Neural cell (in vitro differentiated cells): ENCODE measurements around the gene SMIM10L2A. TPM values are rescaled to one million over a fixed set of nuclear protein-coding genes. Genes with fewer than 3 reads are reported as not detected.
"Not testable (repeated sequence)": the region's sequence is repeated elsewhere in the genome, so short reads cannot be mapped to it uniquely, and the experiment has no call there.

Experiments used
- H2AFZ ChIP-seq: fragments of 200-600, 300-800 bp; sonication (generic), shearing (Covaris generic); 2 replicates; pipeline ENCODE4 v1.6.0; 2014; ENCODE audit warnings: low read depth, mild to moderate bottlenecking, antibody characterized with exemption, low read length, moderate library complexity
- H3F3A ChIP-seq: fragments of 200-600 bp; shearing (Covaris generic); 2 replicates; pipeline ENCODE4 v1.6.1; 2016; ENCODE audit warnings: mild to moderate bottlenecking, moderate library complexity, mixed read lengths, antibody characterized with exemption, low read length; ENCODE audit not compliant: insufficient read depth, poor library complexity, severe bottlenecking
- H3K27ac ChIP-seq: fragments of 200-600, 300-800 bp; sonication (generic), shearing (Covaris generic); 2 replicates; pipeline ENCODE4 v1.5.1; 2014; ENCODE audit warnings: mild to moderate bottlenecking, low read length, moderate library complexity
- H3K27me3 ChIP-seq: fragments of 300-800, 200-600 bp; sonication (generic), shearing (Covaris generic); 2 replicates; pipeline ENCODE4 v1.6.0; 2014; ENCODE audit warnings: mild to moderate bottlenecking, low read depth, low read length, moderate library complexity; ENCODE audit not compliant: insufficient read depth
- H3K36me3 ChIP-seq: fragments of 300-800, 200-600 bp; sonication (generic), shearing (Covaris generic); 2 replicates; pipeline ENCODE4 v1.5.1; 2014; ENCODE audit warnings: mild to moderate bottlenecking, antibody characterized with exemption, low read length, moderate library complexity; ENCODE audit not compliant: insufficient read depth
- H3K4me2 ChIP-seq: fragments of 300-800, 200-600 bp; sonication (generic), shearing (Covaris generic); 2 replicates; pipeline ENCODE4 v1.6.0; 2014; ENCODE audit warnings: mild to moderate bottlenecking, low read length
- H3K4me3 ChIP-seq: fragments of 300-800, 200-600 bp; sonication (generic), shearing (Covaris generic); 2 replicates; pipeline ENCODE4 v1.5.1; 2014; ENCODE audit warnings: mild to moderate bottlenecking, low read length, moderate library complexity
- H3K79me2 ChIP-seq: fragments of 200-600 bp; shearing (Covaris generic); replicated peaks from 2 replicates; pipeline ENCODE4 v1.6.0; 2014; ENCODE audit warnings: mild to moderate bottlenecking, low read length, moderate library complexity; ENCODE audit not compliant: insufficient read depth
- H3K9ac ChIP-seq: fragments of 300-800, 200-600 bp; sonication (generic), shearing (Covaris generic); 2 replicates; pipeline ENCODE4 v1.6.1; 2016; ENCODE audit warnings: mild to moderate bottlenecking, low read length, mixed read lengths
- H3K9me2 ChIP-seq: fragments of 200-600 bp; shearing (Covaris generic); 2 replicates; pipeline ENCODE4 v1.6.1; 2016; ENCODE audit warnings: mild to moderate bottlenecking, low read length, mixed read lengths; ENCODE audit not compliant: insufficient read depth
- H3K9me3 ChIP-seq: fragments of 200-600, 300-800 bp; sonication (generic), shearing (Covaris generic); 2 replicates; pipeline ENCODE4 v1.6.1; 2016; ENCODE audit warnings: mild to moderate bottlenecking, mixed run types, low read length, moderate library complexity, mixed read lengths
- H4K20me1 ChIP-seq: fragments of 200-600 bp; shearing (Covaris generic); 2 replicates; pipeline ENCODE4 v1.6.1; 2016; ENCODE audit warnings: mild to moderate bottlenecking, mixed run types; ENCODE audit not compliant: insufficient read depth
- EP300 ChIP-seq: fragments of 450-650 bp; conservative IDR thresholded peaks from 2 replicates; pipeline ENCODE4 v1.6.1; 2014; ENCODE audit warnings: antibody characterized with exemption, mild to moderate bottlenecking, moderate library complexity; ENCODE audit not compliant: poor library complexity, severe bottlenecking
- EZH2 ChIP-seq: fragments of 200-600, 300-800 bp; shearing (Covaris generic), sonication (generic); IDR thresholded peaks from 2 replicates; pipeline ENCODE4 v1.6.1; 2014; ENCODE audit warnings: antibody characterized with exemption, low read length, borderline replicate concordance, mild to moderate bottlenecking; ENCODE audit not compliant: insufficient read depth, poor library complexity, severe bottlenecking
- MXI1 ChIP-seq: fragments of 450-650 bp; conservative IDR thresholded peaks from 2 replicates; pipeline ENCODE4 v1.6.1; 2014; ENCODE audit warnings: antibody characterized with exemption, mild to moderate bottlenecking; ENCODE audit not compliant: poor library complexity, severe bottlenecking
- POLR2AphosphoS5 ChIP-seq: IDR thresholded peaks from 2 replicates; pipeline ENCODE4 v1.6.1; 2012
- RAD21 ChIP-seq: fragments of 450-650 bp; conservative IDR thresholded peaks from 2 replicates; pipeline ENCODE4 v1.6.1; 2014; ENCODE audit warnings: antibody characterized with exemption, mild to moderate bottlenecking, moderate library complexity
- SMC3 ChIP-seq: fragments of 450-650 bp; conservative IDR thresholded peaks from 2 replicates; pipeline ENCODE4 v1.6.1; 2014; ENCODE audit warnings: antibody characterized with exemption, mild to moderate bottlenecking, moderate library complexity; ENCODE audit not compliant: poor library complexity
- TAF1 ChIP-seq: IDR thresholded peaks from 2 replicates; pipeline ENCODE4 v1.6.1; 2012; ENCODE audit warnings: low read depth
- polyA plus RNA-seq: library from polyadenylated mRNA; depleted of rRNA; stranded (reverse); fragments of >200 nt; gene quantifications from 2 replicates; pipeline ENCODE4 v1.2.3, GENCODE V29; 2014
- TF ChIP-seq, protein P1 (sequence below): fragments of 450-650 bp; IDR thresholded peaks from 2 replicates; pipeline ENCODE4 v1.5.1; 2014; ENCODE audit warnings: antibody characterized with exemption, mild to moderate bottlenecking, moderate library complexity; ENCODE audit not compliant: poor library complexity, severe bottlenecking
- TF ChIP-seq, protein P2 (sequence below): IDR thresholded peaks from 2 replicates; pipeline ENCODE4 v1.6.1; 2012; ENCODE audit warnings: borderline replicate concordance

The SMIM10L2A gene
- polyA plus RNA-seq, 1 donor from 2014 or later, result 5.4 TPM

DNA sequence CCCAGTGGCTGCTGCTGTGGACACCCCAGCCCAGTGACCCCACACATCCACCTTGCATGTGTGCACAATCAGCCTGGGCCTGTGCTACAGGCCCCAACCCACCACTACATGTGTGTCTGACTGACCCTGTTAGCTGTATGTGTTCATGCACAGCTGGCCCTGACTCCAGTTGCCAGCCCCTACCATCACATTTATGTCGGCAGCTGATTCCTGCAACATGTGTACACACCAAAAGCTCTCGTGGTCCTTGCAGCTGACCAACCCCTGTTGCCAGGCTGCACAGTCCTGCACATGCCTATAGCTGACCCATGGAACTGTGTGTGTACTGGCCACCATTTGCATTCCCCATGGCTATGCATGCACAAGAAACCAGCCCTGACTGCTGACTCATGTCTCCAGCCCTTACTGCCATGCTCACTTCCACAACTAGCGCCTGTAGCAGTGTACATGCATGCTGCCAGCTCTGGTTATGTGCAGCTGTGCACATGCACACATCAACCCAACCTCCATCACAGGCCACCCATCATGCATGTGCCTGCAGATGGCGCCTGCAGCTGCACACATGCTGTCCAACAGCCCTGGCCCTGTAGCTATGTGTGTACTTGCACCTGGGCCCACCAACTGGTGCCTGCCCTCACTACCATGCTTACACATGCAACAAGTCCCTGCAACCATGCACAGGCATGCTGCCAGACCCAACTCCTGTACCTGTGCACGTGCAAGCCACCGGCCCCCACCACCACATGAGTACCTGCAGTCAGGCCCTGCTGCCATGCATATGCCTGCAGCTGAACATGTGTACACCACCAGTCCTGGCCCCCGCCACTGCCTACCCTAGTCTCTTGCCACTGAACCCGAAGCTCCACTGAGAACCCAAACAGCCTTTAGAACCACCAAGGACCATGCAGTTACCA, 28.1 kb downstream of the SMIM10L2A start:
- Histone ChIP-seq H3K27ac (no peak overlapping the region), H3K36me3 (no peaks in the 10 kb centered on the region), H3K9me2 (no peaks in the 10 kb centered on the region), H3F3A (no peaks in the 10 kb centered on the region), H3K27me3 (no peaks in the 10 kb centered on the region), H3K9me3 (no peaks in the 10 kb centered on the region), H4K20me1 (no peaks in the 10 kb centered on the region), H3K9ac (no peak overlapping the region), H3K4me2 (no peak overlapping the region), H3K79me2 (no peaks in the 10 kb centered on the region), H3K4me3 (no peak overlapping the region), H2AFZ (no peak overlapping the region)
- no peak for TF ChIP-seq TAF1
- TF ChIP-seq SMC3, result no peak

DNA sequence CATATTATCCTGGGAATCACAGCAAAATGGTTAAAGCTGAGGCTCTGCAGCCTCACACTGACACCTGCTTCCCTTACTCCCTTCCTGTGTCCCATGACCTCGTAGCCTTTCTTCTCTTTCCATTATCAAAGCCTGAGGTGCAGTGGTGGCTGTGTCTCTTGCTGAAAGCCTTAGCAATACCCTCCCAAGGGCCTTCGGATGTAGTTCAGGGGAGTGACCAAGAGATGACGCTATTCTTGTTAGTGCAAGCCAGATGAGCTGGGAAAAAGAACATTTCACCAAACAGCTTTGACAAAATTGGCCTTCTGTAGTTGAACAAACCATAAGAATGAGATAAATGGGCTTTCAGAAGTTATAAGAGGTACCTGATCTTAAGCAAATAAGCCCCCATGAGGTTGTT, 31.6 kb downstream of the SMIM10L2A start:
- TF ChIP-seq EP300 (no peak), TAF1 (no peak)
- no peaks in the 10 kb centered on the region for H3K79me2 ChIP-seq
- H3K4me2 ChIP-seq, result no peak overlapping the region
- no peak overlapping the region for H3K27ac ChIP-seq
- no peaks in the 10 kb centered on the region for H4K20me1 ChIP-seq
- no peaks in the 10 kb centered on the region for H3K27me3 ChIP-seq
- H3K9me3 ChIP-seq, result no peaks in the 10 kb centered on the region
- H3F3A ChIP-seq, result no peaks in the 10 kb centered on the region
- H3K36me3 ChIP-seq, result no peaks in the 10 kb centered on the region
- H2AFZ ChIP-seq, result no peak overlapping the region
- no peak overlapping the region for H3K4me3 ChIP-seq
- H3K9ac ChIP-seq, result no peak overlapping the region
- H3K9me2 ChIP-seq, result no peaks in the 10 kb centered on the region

DNA sequence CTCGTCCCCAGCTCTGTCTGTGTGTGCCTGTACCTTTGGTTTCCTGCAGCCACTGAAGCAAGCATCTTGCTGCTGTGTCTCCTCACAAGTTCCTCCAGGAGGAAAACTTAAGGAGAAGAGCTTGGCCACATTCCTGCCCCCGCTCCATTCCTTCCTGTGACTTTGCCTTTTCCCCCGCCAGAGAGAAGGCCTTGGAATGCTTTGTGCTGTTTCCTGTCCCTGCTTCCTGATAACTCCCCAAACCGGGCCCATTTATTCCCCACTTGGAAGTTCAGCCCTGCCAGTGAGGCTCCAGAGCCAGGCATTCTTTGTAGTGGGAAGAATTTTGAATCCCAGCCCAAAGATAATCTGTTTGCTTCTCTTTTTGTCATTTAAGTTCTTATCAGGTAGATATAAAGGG, 33.1 kb downstream of the SMIM10L2A start:
- Histone ChIP-seq H3K4me3 (no peak overlapping the region), H3K27me3 (no peaks in the 10 kb centered on the region), H3K36me3 (no peaks in the 10 kb centered on the region), H3K4me2 (no peak overlapping the region), H3K27ac (no peak overlapping the region), H3K9ac (no peak overlapping the region), H3K79me2 (no peaks in the 10 kb centered on the region), H3K9me3 (no peaks in the 10 kb centered on the region), H2AFZ (no peak overlapping the region), H3F3A (no peaks in the 10 kb centered on the region), H3K9me2 (no peaks in the 10 kb centered on the region), H4K20me1 (no peaks in the 10 kb centered on the region)
- no peak for TF ChIP-seq TAF1
- no peak for TF ChIP-seq POLR2AphosphoS5
- TF ChIP-seq SMC3, result no peak
- TF ChIP-seq EZH2, result no peak
- TF ChIP-seq MXI1, result no peak
- TF ChIP-seq, protein P1, sequence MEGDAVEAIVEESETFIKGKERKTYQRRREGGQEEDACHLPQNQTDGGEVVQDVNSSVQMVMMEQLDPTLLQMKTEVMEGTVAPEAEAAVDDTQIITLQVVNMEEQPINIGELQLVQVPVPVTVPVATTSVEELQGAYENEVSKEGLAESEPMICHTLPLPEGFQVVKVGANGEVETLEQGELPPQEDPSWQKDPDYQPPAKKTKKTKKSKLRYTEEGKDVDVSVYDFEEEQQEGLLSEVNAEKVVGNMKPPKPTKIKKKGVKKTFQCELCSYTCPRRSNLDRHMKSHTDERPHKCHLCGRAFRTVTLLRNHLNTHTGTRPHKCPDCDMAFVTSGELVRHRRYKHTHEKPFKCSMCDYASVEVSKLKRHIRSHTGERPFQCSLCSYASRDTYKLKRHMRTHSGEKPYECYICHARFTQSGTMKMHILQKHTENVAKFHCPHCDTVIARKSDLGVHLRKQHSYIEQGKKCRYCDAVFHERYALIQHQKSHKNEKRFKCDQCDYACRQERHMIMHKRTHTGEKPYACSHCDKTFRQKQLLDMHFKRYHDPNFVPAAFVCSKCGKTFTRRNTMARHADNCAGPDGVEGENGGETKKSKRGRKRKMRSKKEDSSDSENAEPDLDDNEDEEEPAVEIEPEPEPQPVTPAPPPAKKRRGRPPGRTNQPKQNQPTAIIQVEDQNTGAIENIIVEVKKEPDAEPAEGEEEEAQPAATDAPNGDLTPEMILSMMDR, result no peak
- TF ChIP-seq RAD21, result no peak
- TF ChIP-seq EP300, result no peak
- TF ChIP-seq, protein P2, sequence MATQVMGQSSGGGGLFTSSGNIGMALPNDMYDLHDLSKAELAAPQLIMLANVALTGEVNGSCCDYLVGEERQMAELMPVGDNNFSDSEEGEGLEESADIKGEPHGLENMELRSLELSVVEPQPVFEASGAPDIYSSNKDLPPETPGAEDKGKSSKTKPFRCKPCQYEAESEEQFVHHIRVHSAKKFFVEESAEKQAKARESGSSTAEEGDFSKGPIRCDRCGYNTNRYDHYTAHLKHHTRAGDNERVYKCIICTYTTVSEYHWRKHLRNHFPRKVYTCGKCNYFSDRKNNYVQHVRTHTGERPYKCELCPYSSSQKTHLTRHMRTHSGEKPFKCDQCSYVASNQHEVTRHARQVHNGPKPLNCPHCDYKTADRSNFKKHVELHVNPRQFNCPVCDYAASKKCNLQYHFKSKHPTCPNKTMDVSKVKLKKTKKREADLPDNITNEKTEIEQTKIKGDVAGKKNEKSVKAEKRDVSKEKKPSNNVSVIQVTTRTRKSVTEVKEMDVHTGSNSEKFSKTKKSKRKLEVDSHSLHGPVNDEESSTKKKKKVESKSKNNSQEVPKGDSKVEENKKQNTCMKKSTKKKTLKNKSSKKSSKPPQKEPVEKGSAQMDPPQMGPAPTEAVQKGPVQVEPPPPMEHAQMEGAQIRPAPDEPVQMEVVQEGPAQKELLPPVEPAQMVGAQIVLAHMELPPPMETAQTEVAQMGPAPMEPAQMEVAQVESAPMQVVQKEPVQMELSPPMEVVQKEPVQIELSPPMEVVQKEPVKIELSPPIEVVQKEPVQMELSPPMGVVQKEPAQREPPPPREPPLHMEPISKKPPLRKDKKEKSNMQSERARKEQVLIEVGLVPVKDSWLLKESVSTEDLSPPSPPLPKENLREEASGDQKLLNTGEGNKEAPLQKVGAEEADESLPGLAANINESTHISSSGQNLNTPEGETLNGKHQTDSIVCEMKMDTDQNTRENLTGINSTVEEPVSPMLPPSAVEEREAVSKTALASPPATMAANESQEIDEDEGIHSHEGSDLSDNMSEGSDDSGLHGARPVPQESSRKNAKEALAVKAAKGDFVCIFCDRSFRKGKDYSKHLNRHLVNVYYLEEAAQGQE, result no peak

DNA sequence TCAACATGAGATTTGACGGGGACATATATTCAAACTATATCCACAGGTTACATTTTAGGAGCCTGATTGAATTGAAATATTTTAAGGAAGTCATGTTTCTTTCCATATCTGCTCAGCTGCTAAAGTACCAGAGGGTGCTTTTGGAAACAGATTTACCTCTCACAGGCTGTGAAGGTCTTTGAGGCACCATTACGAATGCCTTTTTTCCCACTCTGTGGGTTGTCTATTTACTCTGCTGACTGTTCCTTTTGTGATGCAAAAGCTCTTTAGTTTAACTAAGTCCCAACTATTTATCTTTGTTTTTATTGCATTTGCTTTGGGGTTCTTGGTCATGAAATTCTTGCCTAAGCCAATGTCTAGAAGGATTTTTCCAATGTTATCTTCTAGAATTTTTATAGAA, 40.0 kb downstream of the SMIM10L2A start:
- not testable (repeated sequence) for H3K9me2 ChIP-seq, H3K9me3 ChIP-seq, H3K27me3 ChIP-seq

More for the DNA sequence above, 40.0 kb downstream of the SMIM10L2A start:
- not testable (repeated sequence) for H3K36me3 ChIP-seq, H3K27ac ChIP-seq, H3K9ac ChIP-seq, H3K4me2 ChIP-seq, H3K79me2 ChIP-seq, H3K4me3 ChIP-seq, H4K20me1 ChIP-seq, H3F3A ChIP-seq, H2AFZ ChIP-seq
